ENCODE data around the gene KIAA0408.

GRCh38 chr6:127486934-127487333 is 27.7 kb upstream of the KIAA0408 start:
- TF ChIP-seq POLR2AphosphoS5 (IDR thresholded peaks at IDR 0.05) = no peak
- no peak for TF ChIP-seq POLR2A (IDR thresholded peaks at IDR 0.05)

All from prostate gland (tissue), 1 donor.